SK-N-SH (cell line): ENCODE measurements around the gene LY6G5C. TPM values are rescaled to one million over a fixed set of nuclear protein-coding genes. Genes with fewer than 3 reads are reported as not detected.

Source experiments
- CTCF ChIA-PET: fragments of 300-600, 350-600 bp; formaldehyde crosslinking; extraction: SDS; loops from one replicate; lab custom pipeline; 2021; lab: Yijun Ruan, JAX
- POLR2A ChIA-PET: fragments of 350-600 bp; sonication (Branson Sonifier 250); formaldehyde crosslinking; extraction: SDS; loops from one replicate; lab custom pipeline; 2020; ENCODE audit warnings: antibody characterized with exemption, inconsistent platforms; lab: Yijun Ruan, JAX
- DNase-seq: peaks from one replicate; pipeline ENCODE4 v3.0.0; 2012
- H2AFZ ChIP-seq: fragments of 200-600 bp; sonication (generic); 2 replicates; pipeline ENCODE4 v1.8.1; 2016; ENCODE audit warnings: antibody characterized with exemption, mild to moderate bottlenecking, low read depth
- H3F3A ChIP-seq: fragments of 200-600 bp; sonication (generic); replicated peaks from 2 replicates; pipeline ENCODE3; 2016; ENCODE audit warnings: antibody characterized with exemption, mild to moderate bottlenecking; ENCODE audit not compliant: insufficient read depth
- H3K27ac ChIP-seq, 2 experiments: fragments of 200-500 bp in 1 of 2; fragments of 200-600 bp in 1 of 2; sonication (Bioruptor generic) in 1 of 2; sonication (generic), shearing (Covaris generic) in 1 of 2; 2 replicates each; pipeline versions ENCODE4 v1.5.1 to v1.6.1; 2014 to 2016; ENCODE audit warnings: low read depth in 2 of 2, inconsistent platforms in 1 of 2, low read length in 1 of 2, mild to moderate bottlenecking in 1 of 2, mixed read lengths in 1 of 2
- H3K27me3 ChIP-seq: fragments of 200-600 bp; sonication (generic), shearing (Covaris generic); 2 replicates; pipeline ENCODE4 v1.6.1; 2016; ENCODE audit warnings: mixed run types; ENCODE audit not compliant: insufficient read depth
- H3K36me3 ChIP-seq, 2 experiments: fragments of 200-500 bp in 1 of 2; fragments of 200-600 bp in 1 of 2; sonication (Bioruptor generic) in 1 of 2; sonication (generic) in 1 of 2; replicated peaks in 1 of 2; 2 replicates each; pipeline versions ENCODE3 to v1.5.1; 2014 to 2016; ENCODE audit warnings: low read length in 1 of 2, mild to moderate bottlenecking in 1 of 2; ENCODE audit not compliant: insufficient read depth in 2 of 2, control insufficient read depth in 1 of 2
- H3K4me1 ChIP-seq, 2 experiments: fragments of 200-500 bp in 1 of 2; fragments of 200-600 bp in 1 of 2; sonication (Bioruptor generic) in 1 of 2; sonication (generic), shearing (Covaris generic) in 1 of 2; 2 replicates each; pipeline versions ENCODE4 v1.5.1 to v1.6.1; 2014 to 2016; ENCODE audit warnings: low read depth in 1 of 2, low read length in 1 of 2, mixed run types in 1 of 2; ENCODE audit not compliant: insufficient read depth in 2 of 2, control insufficient read depth in 1 of 2
- H3K4me2 ChIP-seq: fragments of 200-600 bp; sonication (generic), shearing (Covaris generic); 2 replicates; pipeline ENCODE4 v1.6.1; 2017; ENCODE audit warnings: mixed run types
- H3K4me3 ChIP-seq, 2 experiments: fragments of 200-500 bp in 1 of 2; fragments of 200-600 bp in 1 of 2; sonication (Bioruptor generic) in 1 of 2; sonication (generic), shearing (Covaris generic) in 1 of 2; 2 replicates each; pipeline versions ENCODE4 v1.5.1 to v1.8.1; 2014 to 2016; ENCODE audit warnings: low read depth in 2 of 2, inconsistent platforms in 1 of 2, low read length in 1 of 2, mild to moderate bottlenecking in 1 of 2, mixed read lengths in 1 of 2, moderate library complexity in 1 of 2
- H3K79me2 ChIP-seq: fragments of 200-600 bp; sonication (generic); 2 replicates; pipeline ENCODE4 v1.8.1; 2017; ENCODE audit warnings: mild to moderate bottlenecking; ENCODE audit not compliant: insufficient read depth
- H3K9ac ChIP-seq: fragments of 200-600 bp; sonication (generic); 2 replicates; pipeline ENCODE4 v1.6.1; 2017; ENCODE audit warnings: mixed run types
- H3K9me2 ChIP-seq: fragments of 200-600 bp; sonication (generic); 2 replicates; pipeline ENCODE4 v1.6.1; 2017; ENCODE audit warnings: mixed run types
- H3K9me3 ChIP-seq: fragments of 200-600 bp; sonication (generic); 2 replicates; pipeline ENCODE4 v1.6.1; 2017; ENCODE audit warnings: mixed run types, mild to moderate bottlenecking, moderate library complexity
- H4K20me1 ChIP-seq: fragments of 200-600 bp; sonication (generic); 2 replicates; pipeline ENCODE4 v1.6.1; 2017; ENCODE audit warnings: mild to moderate bottlenecking, mixed run types; ENCODE audit not compliant: insufficient read depth
- CHD2 ChIP-seq: fragments of 150-350 bp; IDR thresholded peaks from 2 replicates; pipeline ENCODE4 v1.6.1; 2018; ENCODE audit warnings: low read length; ENCODE audit not compliant: partially characterized antibody
- MXI1 ChIP-seq: IDR thresholded peaks from 2 replicates; pipeline ENCODE4 v1.6.1; 2012; ENCODE audit warnings: mild to moderate bottlenecking, low read depth, low read length, improper control_type of control experiment
- RAD21 ChIP-seq: IDR thresholded peaks from 2 replicates; pipeline ENCODE4 v1.6.1; 2012; ENCODE audit warnings: mild to moderate bottlenecking, low read length
- RFX5 ChIP-seq: IDR thresholded peaks from 2 replicates; pipeline ENCODE4 v1.6.1; 2012; ENCODE audit warnings: mild to moderate bottlenecking, improper control_type of control experiment, low read length
- SIN3A ChIP-seq: IDR thresholded peaks from 2 replicates; pipeline ENCODE4 v1.6.1; 2012; ENCODE audit warnings: low read depth, mild to moderate bottlenecking, low read length, moderate library complexity, borderline replicate concordance
- SMC3 ChIP-seq: IDR thresholded peaks from 2 replicates; pipeline ENCODE4 v1.6.1; 2012; ENCODE audit warnings: low read depth, low read length, improper control_type of control experiment
- YY1 ChIP-seq: IDR thresholded peaks from 2 replicates; pipeline ENCODE4 v1.4.0; 2012; ENCODE audit warnings: low read depth, mild to moderate bottlenecking
- WGBS: methylation state at CpG from one replicate; pipeline ENCODE4 v1.1.6; 2017; ENCODE audit warnings: low lambda C conversion rate; 5-methylcytosine and 5-hydroxymethylcytosine counted together
- polyA plus RNA-seq, 3 experiments: library from polyadenylated mRNA; depleted of rRNA; stranded (reverse); fragments of >200 nt; gene quantifications; 2 replicates each; pipeline ENCODE4 v1.2.3, GENCODE V29; 2012
- TF ChIP-seq, protein P1 (sequence below): fragments of 200-600 bp; sonication (generic); IDR thresholded peaks from 2 replicates; pipeline ENCODE4 v1.6.1; 2017; ENCODE audit warnings: antibody characterized with exemption, mild to moderate bottlenecking, moderate library complexity
- TF ChIP-seq, protein P2 (sequence below): fragments of 150-350 bp; IDR thresholded peaks from 2 replicates; pipeline ENCODE4 v1.6.1; 2016; ENCODE audit warnings: mild to moderate bottlenecking, low read depth, low read length

LY6G5C gene, protein sequence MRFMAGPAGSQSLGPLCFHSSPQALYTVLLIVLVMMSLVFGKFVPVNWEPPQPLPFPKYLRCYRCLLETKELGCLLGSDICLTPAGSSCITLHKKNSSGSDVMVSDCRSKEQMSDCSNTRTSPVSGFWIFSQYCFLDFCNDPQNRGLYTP
- polyA plus RNA-seq (2012; rRNA removed), result 0.60 and 1.1 TPM in 2 replicates
- polyA plus RNA-seq (2012; cell fraction: cytosol; rRNA removed), result 0.43 and 0.46 TPM in 2 replicates
- 1.4 and 1.6 TPM in 2 replicates for polyA plus RNA-seq (2012; cell fraction: nucleus; rRNA removed)

DNA sequence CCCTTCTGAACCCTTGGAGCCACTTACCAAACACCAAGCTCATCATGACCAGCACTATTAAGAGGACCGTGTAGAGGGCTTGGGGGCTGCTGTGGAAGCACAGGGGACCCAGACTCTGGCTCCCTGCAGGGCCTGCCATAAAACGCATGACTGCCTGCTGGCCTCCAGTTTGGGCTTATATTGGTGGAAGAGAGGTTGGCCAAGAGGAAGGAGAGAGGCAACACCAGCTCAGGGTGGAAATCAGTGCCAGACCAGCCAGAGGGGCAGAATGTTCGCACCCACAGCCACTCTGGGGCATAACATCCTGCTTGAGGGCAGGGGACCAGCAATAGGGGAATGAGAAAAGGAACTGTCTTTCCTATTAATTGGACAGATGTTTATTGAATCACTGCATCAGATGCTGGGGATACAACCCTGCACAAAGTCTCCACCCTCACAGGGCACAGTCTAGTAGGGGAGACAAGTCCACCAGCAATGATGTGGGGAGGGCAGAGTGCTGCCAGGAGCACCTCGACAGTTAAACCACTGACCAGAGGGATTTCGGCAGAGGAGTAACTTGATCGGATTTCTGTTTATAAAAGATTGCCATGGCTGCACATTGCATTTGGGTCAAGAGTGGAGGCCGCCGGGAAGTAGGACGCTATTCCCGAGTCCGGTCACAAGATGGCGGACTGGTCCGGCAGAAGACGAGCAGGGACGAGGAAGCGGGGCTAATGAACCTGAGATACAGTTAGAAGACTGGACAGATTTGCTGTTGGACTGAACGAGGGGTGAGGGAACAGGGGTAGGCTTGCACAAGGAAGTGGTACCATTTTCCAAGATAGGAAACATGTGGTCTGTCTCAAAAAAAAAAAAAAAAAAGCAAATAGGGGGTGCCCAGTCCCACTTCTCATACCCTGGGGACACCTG, at the start of gene LY6G5C:
Gene LY6G5C (minus strand): TSS at position 842 of the 909 bp plus-strand sequence. CDS start 694 bp downstream, at position 148.
- Histone ChIP-seq H3K36me3 (no peaks in the 10 kb centered on the region), H3K9me2 (no peaks in the 10 kb centered on the region), H3F3A (peaks cover 2% of the 10 kb centered on the region), H4K20me1 (no peaks in the 10 kb centered on the region), H3K4me3 (peak within 1 kb of the TSS in 1 of 2 experiments; percentile 31; a peak in 1 of 4 replicates), H3K9ac (no peak within 1 kb of the TSS), H3K4me1 (peaks cover 3 to 7% of the 10 kb centered on the region in 2 experiments; a peak in 2 of 4 replicates), H3K4me2 (peak within 1 kb of the TSS; percentile 46), H3K27me3 (no peaks in the 10 kb centered on the region), H2AFZ (peak within 1 kb of the TSS; percentile 85), H3K27ac (peak within 1 kb of the TSS in 1 of 2 experiments; percentile 31; a peak in 1 of 4 replicates), H3K9me3 (no peaks in the 10 kb centered on the region), H3K79me2 (no peaks in the 10 kb centered on the region)
- ChIA-PET CTCF (interaction anchor here (0.6 to 3.2 kb wide), 27 partner anchors 9 to 371 kb away, joined by 3 to 29 read pairs (median 4); partner anchors contain the start of genes GPANK1, LY6G5B, MSH5 and NEU1), POLR2A (interaction anchor here (0.7 kb wide), 1 partner anchor 220 kb away, joined by 3 read pairs; no protein-coding TSS in a partner anchor)
- 11% methylated on average over 17 of the region's 17 CpGs for WGBS
- peak; percentile 96 for TF ChIP-seq RAD21
- peak; percentile 56; the same call in 1 of the 2 replicates for TF ChIP-seq MXI1
- TF ChIP-seq SIN3A, result 0 out of 2 replicates have a peak, but pooled peaks have one; percentile 60
- TF ChIP-seq, protein P1, sequence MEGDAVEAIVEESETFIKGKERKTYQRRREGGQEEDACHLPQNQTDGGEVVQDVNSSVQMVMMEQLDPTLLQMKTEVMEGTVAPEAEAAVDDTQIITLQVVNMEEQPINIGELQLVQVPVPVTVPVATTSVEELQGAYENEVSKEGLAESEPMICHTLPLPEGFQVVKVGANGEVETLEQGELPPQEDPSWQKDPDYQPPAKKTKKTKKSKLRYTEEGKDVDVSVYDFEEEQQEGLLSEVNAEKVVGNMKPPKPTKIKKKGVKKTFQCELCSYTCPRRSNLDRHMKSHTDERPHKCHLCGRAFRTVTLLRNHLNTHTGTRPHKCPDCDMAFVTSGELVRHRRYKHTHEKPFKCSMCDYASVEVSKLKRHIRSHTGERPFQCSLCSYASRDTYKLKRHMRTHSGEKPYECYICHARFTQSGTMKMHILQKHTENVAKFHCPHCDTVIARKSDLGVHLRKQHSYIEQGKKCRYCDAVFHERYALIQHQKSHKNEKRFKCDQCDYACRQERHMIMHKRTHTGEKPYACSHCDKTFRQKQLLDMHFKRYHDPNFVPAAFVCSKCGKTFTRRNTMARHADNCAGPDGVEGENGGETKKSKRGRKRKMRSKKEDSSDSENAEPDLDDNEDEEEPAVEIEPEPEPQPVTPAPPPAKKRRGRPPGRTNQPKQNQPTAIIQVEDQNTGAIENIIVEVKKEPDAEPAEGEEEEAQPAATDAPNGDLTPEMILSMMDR, result peak; percentile 69
- TF ChIP-seq CHD2, result no peak
- TF ChIP-seq YY1, result 0 out of 2 replicates have a peak, but pooled peaks have one; percentile 22
- peak; percentile 91 for TF ChIP-seq SMC3
- no peak for TF ChIP-seq RFX5
- TF ChIP-seq, protein P2, sequence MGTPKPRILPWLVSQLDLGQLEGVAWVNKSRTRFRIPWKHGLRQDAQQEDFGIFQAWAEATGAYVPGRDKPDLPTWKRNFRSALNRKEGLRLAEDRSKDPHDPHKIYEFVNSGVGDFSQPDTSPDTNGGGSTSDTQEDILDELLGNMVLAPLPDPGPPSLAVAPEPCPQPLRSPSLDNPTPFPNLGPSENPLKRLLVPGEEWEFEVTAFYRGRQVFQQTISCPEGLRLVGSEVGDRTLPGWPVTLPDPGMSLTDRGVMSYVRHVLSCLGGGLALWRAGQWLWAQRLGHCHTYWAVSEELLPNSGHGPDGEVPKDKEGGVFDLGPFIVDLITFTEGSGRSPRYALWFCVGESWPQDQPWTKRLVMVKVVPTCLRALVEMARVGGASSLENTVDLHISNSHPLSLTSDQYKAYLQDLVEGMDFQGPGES, result no peak
- DNase-seq, result peak; percentile 88
